Activated CD4-positive, alpha-beta T cell treated with anti-CD3 and anti-CD28 coated beads, Interleukin-2, amount 10 ng/mL, durations not matched to agents 7 days and 5 days (primary cell): ENCODE data around the gene FYCO1. TPM values are rescaled to one million over a fixed set of nuclear protein-coding genes. Genes with fewer than 3 reads are reported as not detected.
"Not testable (repeated sequence)": the region's sequence is repeated elsewhere in the genome, so short reads cannot be mapped to it uniquely, and the experiment has no call there.

Source experiments
- CTCF ChIA-PET: fragments of 350-600 bp; sonication (Branson Sonifier 250); formaldehyde crosslinking; loops from one replicate; lab custom pipeline; 2021; ENCODE audit warnings: antibody characterized with exemption; lab: Charles Lee
- POLR2A ChIA-PET: fragments of 350-600 bp; sonication (Branson Sonifier 250); formaldehyde crosslinking; loops from one replicate; lab custom pipeline; 2021; ENCODE audit warnings: antibody characterized with exemption; lab: Charles Lee
- DNase-seq: peaks from one replicate; pipeline ENCODE4 v3.0.0-alpha.2; 2020
- H3K27ac Mint-ChIP-seq: one replicate; pipeline ENCODE4 v1.8.0; 2021; ENCODE audit warnings: mild to moderate bottlenecking, moderate library complexity, mixed read lengths
- H3K27me3 Mint-ChIP-seq: one replicate; pipeline ENCODE4 v1.8.0; 2021; ENCODE audit warnings: mixed read lengths
- H3K36me3 Mint-ChIP-seq: one replicate; pipeline ENCODE4 v1.8.0; 2021; ENCODE audit warnings: low read depth, mixed read lengths
- H3K4me1 Mint-ChIP-seq: one replicate; pipeline ENCODE4 v1.8.0; 2021; ENCODE audit warnings: mixed read lengths
- H3K4me3 Mint-ChIP-seq: one replicate; pipeline ENCODE4 v1.8.0; 2021; ENCODE audit warnings: mild to moderate bottlenecking, moderate library complexity, mixed read lengths
- H3K9me3 Mint-ChIP-seq: one replicate; pipeline ENCODE4 v1.8.0; 2021; ENCODE audit warnings: mixed read lengths
- total RNA-seq, 2 experiments: library from RNA; stranded (reverse); gene quantifications; one replicate each; pipeline ENCODE4 v1.2.3, GENCODE V29; 2021

FYCO1 gene
- total RNA-seq, 2 experiments from 2014 or later: 15.1 to 15.7 TPM

DNA sequence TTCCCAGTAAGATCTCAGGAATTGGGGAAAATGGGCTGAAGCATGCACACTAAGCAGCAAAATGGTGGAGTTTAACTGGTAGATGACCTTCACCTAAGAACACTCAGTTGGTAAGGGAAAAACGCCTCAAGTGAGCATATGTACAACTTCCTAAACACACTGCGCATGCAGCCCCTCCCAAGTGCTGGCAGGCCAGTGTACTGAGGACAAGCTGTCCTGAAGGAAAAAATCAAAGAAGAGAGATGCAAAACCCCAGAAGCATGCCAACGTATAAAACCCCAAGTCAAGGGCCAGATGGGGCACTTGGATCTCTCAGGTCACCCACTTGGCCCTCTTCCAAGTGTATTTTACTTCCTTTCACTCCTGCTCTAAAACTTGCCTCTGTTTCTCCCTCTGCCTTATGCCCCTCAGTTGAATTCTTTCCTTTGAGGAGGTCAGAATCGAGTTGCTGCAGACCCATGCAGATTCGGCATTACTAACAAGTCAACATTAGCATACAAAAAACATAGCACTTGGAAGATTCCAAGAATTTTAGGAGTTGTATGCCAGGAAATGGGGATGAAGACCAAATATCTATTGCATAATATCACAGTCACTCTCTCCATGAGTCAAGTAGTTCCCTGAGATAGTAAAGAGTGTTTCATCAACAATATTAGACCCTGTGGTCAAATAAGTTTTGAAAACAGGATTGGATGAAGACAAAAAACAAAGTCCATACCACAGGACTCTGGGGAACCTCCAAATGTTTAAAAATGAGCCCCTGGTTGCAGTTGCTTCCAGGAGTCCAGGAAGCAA lies 10.8 kb upstream of the FYCO1 start:
- ChIA-PET CTCF (interaction anchor here (1.3 to 1.4 kb wide), 2 partner anchors 10 to 25 kb away, joined by 3 to 5 read pairs; partner anchors contain the start of gene FYCO1), POLR2A (no interaction called here)
- no peak for DNase-seq
- H3K27me3 Mint-ChIP-seq: peaks cover 12% of the 10 kb centered on the region
- no peaks in the 10 kb centered on the region for H3K9me3 Mint-ChIP-seq
- H3K4me3 Mint-ChIP-seq: no peak overlapping the region
- peaks cover 8% of the 10 kb centered on the region for H3K4me1 Mint-ChIP-seq
- H3K36me3 Mint-ChIP-seq: peaks cover 2% of the 10 kb centered on the region
- H3K27ac Mint-ChIP-seq: no peak overlapping the region

DNA sequence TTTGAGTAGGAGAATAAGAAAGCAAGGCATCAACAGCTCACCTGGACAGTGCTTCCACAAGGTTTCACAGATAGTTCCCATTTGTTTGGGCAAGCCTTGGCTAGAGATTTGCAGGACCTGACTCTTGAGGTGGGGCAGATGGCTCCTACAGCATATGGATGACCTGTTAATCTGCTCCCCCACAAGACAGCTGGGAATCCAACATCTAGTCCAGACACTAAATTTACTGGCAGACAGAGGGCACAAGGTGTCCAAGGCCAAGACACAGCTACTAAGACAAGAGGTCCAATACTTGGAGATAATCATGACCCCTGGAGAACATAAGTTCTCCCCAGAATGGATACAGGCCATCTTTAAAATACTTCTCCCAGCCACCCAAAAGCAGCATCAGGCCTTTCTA lies 8.1 kb upstream of the FYCO1 start:
- DNase-seq, POLR2A ChIA-PET, H3K4me3 Mint-ChIP-seq, H3K4me1 Mint-ChIP-seq, H3K9me3 Mint-ChIP-seq, H3K36me3 Mint-ChIP-seq, H3K27ac Mint-ChIP-seq: not testable (repeated sequence)
- CTCF ChIA-PET: interaction anchor here (2.2 kb wide), 1 partner anchor 14 kb away, joined by 7 read pairs; no protein-coding TSS in a partner anchor
- peaks cover 13% of the 10 kb centered on the region for H3K27me3 Mint-ChIP-seq

DNA sequence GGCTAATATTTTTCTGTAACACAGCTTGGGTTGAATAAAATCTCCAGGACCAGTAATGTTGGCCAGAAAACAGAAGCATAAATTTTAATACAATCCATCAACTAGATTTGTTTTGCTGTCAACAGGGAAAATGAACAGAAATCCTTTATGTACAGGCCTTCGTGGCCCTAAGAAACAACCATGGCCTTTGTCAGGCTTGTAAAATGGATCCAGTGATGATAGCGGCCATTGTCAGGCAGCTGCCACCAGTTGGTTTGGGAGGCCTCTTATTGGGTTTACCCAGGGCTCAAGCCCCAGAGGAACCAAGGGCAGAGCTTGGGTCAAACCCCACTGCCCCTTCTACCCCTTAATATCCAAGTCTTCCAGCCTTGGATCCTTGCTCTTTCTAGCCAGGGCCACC lies 5.6 kb upstream of the FYCO1 start:
- CTCF ChIA-PET: no interaction called here
- H3K36me3 Mint-ChIP-seq: peaks cover 4% of the 10 kb centered on the region
- POLR2A ChIA-PET: no interaction called here
- H3K4me1 Mint-ChIP-seq: peaks cover 8% of the 10 kb centered on the region
- DNase-seq: no peak
- H3K9me3 Mint-ChIP-seq: peaks cover 3% of the 10 kb centered on the region
- H3K4me3 Mint-ChIP-seq: no peak overlapping the region
- no peak overlapping the region for H3K27ac Mint-ChIP-seq
- peaks cover 10% of the 10 kb centered on the region for H3K27me3 Mint-ChIP-seq

- CTCF ChIA-PET: interaction anchor here (1.7 to 5.9 kb wide), 2 partner anchors 14 to 15 kb away, joined by 6 to 45 read pairs; no protein-coding TSS in a partner anchor
- DNase-seq: no peak
- peaks cover 31% of the 10 kb centered on the region for H3K4me1 Mint-ChIP-seq
- H3K4me3 Mint-ChIP-seq: no peak overlapping the region
- H3K27ac Mint-ChIP-seq: no peak overlapping the region
- peaks cover 7% of the 10 kb centered on the region for H3K27me3 Mint-ChIP-seq
- peaks cover 5% of the 10 kb centered on the region for H3K9me3 Mint-ChIP-seq
- peaks cover 11% of the 10 kb centered on the region for H3K36me3 Mint-ChIP-seq
- POLR2A ChIA-PET: no interaction called here
These were observed 2.3 kb upstream of the FYCO1 start for GRCh38 chr3:45997942-45998341.

- H3K9me3 Mint-ChIP-seq, H3K27me3 Mint-ChIP-seq, H3K4me3 Mint-ChIP-seq, H3K27ac Mint-ChIP-seq, DNase-seq, POLR2A ChIA-PET: not testable (repeated sequence)
- Mint-ChIP-seq H3K36me3 (peaks cover 15% of the 10 kb centered on the region), H3K4me1 (peaks cover 36% of the 10 kb centered on the region)
- CTCF ChIA-PET: interaction anchor here (5.9 kb wide), 1 partner anchor 15 kb away, joined by 45 read pairs; no protein-coding TSS in a partner anchor
These were observed 1.9 kb upstream of the FYCO1 start for GRCh38 chr3:45997499-45997898.

- ChIA-PET CTCF (interaction anchor here (0.5 to 5.9 kb wide), 12 partner anchors 11 to 374 kb away, joined by 3 to 45 read pairs (median 6); no protein-coding TSS in a partner anchor), POLR2A (no interaction called here)
- H3K4me1 Mint-ChIP-seq: peaks cover 58% of the 10 kb centered on the region
- H3K9me3 Mint-ChIP-seq: peaks cover 5% of the 10 kb centered on the region
- H3K27me3 Mint-ChIP-seq: peaks cover 3% of the 10 kb centered on the region
- H3K27ac Mint-ChIP-seq: peak overlapping the region; percentile 95
- peak overlapping the region; percentile 83 for H3K4me3 Mint-ChIP-seq
- peaks cover 30% of the 10 kb centered on the region for H3K36me3 Mint-ChIP-seq
- peak; percentile 47 for DNase-seq
These were observed 997 bp downstream of the FYCO1 start for GRCh38 chr3:45994419-45995235.

DNA sequence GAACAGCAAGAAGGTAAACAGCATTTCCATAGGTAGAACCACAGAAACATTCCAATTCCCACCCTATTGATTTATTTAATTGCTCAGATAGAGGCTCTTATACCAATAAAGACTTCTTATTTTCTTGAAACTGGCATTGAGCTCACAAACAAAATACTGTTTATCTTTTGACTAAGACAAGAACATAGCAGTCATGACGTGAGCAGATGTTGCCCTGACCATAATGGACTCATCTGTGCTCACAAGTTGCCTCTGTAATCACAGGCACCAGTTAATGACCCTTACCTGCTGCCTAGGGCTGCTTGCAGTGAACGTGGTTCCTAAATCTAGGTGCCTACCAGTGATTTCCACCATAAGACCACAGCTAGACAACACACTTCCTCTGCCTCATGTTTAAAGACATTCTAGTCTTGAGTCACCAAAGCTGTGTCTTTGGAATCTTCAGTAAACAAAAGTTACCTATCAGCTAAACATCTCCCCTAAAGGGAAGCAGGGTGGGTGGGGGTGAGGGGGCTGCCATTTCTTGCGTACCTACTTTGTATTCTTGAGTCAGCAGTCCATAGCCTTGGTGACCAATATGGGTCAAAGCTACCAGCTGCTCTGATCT lies 2.1 kb downstream of the FYCO1 start:
- ChIA-PET POLR2A (interaction anchor here (0.8 kb wide), 1 partner anchor 50 kb away, joined by 4 read pairs; the partner anchor contains the start of gene CXCR6), CTCF (interaction anchor here (0.5 to 5.9 kb wide), 7 partner anchors 11 to 375 kb away, joined by 3 to 45 read pairs (median 8); no protein-coding TSS in a partner anchor)
- Mint-ChIP-seq H3K9me3 (peaks cover 5% of the 10 kb centered on the region), H3K27me3 (peaks cover 3% of the 10 kb centered on the region), H3K4me3 (peak overlapping the region; percentile 28), H3K4me1 (peaks cover 65% of the 10 kb centered on the region), H3K36me3 (peaks cover 32% of the 10 kb centered on the region), H3K27ac (peak overlapping the region; percentile 73)
- DNase-seq: peak; percentile 43

GRCh38 chr3:45992821-45993221 lies 2.8 kb downstream of the FYCO1 start:
- CTCF ChIA-PET: interaction anchor here (0.6 to 5.9 kb wide), 5 partner anchors 10 to 76 kb away, joined by 3 to 45 read pairs (median 8); no protein-coding TSS in a partner anchor
- DNase-seq: no peak

DNA sequence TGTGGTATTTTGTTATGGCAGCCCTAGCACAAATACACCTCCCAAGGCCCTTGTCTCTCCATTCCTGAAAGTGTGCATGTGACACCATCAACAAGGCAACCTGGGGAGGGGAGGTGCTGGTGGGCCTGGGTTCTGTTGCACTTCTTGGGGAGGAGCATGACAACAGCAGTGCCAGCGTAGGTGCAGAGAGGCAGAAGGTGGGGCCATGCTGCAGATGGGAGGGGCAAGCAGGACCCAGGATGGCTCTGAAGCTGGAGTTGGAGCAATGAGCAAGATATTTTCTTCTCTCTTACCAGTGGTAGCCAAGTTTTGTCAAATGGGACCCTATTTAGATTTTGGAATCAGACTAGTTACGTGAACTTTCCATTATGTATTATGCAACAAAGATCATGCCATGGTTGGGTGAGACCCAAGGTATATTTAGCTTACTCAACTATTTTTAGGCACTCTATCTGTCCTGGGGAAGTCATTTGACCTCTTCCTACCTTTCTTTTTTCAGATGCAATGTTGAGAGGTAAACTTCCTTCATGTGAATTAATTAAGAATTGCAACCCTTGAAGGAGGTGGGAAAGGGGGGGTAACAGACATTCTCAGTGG lies 3.4 kb downstream of the FYCO1 start:
- Mint-ChIP-seq H3K4me1 (peaks cover 73% of the 10 kb centered on the region), H3K36me3 (peaks cover 33% of the 10 kb centered on the region), H3K27ac (no peak overlapping the region), H3K4me3 (no peak overlapping the region), H3K27me3 (no peaks in the 10 kb centered on the region), H3K9me3 (peaks cover 5% of the 10 kb centered on the region)
- DNase-seq: no peak
- POLR2A ChIA-PET: no interaction called here
- CTCF ChIA-PET: interaction anchor here (0.6 to 5.9 kb wide), 3 partner anchors 10 to 77 kb away, joined by 3 to 45 read pairs (median 21); no protein-coding TSS in a partner anchor

More at GRCh38 chr3:45992821-45993221, 2.8 kb downstream of the FYCO1 start:
- peaks cover 69% of the 10 kb centered on the region for H3K4me1 Mint-ChIP-seq
- POLR2A ChIA-PET: no interaction called here
- peaks cover 5% of the 10 kb centered on the region for H3K9me3 Mint-ChIP-seq
- H3K27me3 Mint-ChIP-seq: no peaks in the 10 kb centered on the region
- H3K4me3 Mint-ChIP-seq: peak overlapping the region; percentile 28
- H3K36me3 Mint-ChIP-seq: peaks cover 33% of the 10 kb centered on the region
- H3K27ac Mint-ChIP-seq: peak overlapping the region; percentile 73

DNA sequence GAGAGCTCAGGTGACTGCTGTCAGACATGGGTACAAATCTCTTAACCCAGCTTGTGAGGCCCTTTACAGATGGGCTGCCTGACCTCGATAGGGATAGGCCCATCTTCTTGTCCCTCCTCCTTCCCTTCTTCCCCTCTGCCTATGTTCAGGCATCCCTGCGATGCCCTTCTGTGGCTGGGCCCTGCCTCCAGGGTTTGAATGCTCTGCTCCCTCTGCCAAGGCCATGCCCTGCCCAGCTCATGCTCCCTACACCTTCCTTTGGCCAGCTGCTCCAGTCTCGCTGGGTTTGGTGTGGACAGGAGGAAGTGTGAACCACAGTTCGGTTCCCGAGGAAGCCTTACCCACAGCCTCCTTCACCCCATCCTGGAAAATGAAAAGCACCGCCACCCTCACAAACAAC lies 4.3 kb downstream of the FYCO1 start:
- Mint-ChIP-seq H3K36me3 (peaks cover 37% of the 10 kb centered on the region), H3K27me3 (no peaks in the 10 kb centered on the region), H3K4me3 (no peak overlapping the region), H3K9me3 (peaks cover 4% of the 10 kb centered on the region), H3K27ac (peak overlapping the region; percentile 38), H3K4me1 (peaks cover 72% of the 10 kb centered on the region)
- POLR2A ChIA-PET: no interaction called here
- CTCF ChIA-PET: interaction anchor here (0.7 to 1.0 kb wide), 3 partner anchors 12 to 26 kb away, joined by 3 to 6 read pairs (median 3); no protein-coding TSS in a partner anchor
- DNase-seq: no peak

DNA sequence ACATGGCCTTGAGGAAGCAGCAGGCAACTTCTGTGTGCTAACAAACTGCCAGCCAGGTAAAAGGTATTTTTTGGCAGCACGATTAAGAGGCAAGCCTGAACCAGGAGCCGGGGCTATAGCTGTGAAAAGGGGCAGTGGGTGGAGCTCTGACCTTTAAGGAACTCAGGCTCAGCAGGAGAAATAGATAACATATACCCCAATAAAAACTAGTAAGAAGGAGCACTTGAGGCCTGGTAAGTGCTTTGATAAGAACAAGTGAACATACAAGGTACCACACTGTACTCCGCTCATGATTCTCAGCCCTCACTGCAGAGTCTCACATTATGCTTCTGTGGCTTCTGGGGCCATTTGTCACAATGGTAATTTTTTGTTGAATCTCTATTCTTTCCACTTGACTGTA lies 5.4 kb downstream of the FYCO1 start:
- CTCF ChIA-PET: interaction anchor here (0.6 kb wide), 1 partner anchor 8 kb away, joined by 3 read pairs; no protein-coding TSS in a partner anchor
- H3K27ac Mint-ChIP-seq: no peak overlapping the region
- no peak overlapping the region for H3K4me3 Mint-ChIP-seq
- peaks cover 65% of the 10 kb centered on the region for H3K4me1 Mint-ChIP-seq
- peaks cover 38% of the 10 kb centered on the region for H3K36me3 Mint-ChIP-seq
- no peaks in the 10 kb centered on the region for H3K27me3 Mint-ChIP-seq
- no peak for DNase-seq
- peaks cover 2% of the 10 kb centered on the region for H3K9me3 Mint-ChIP-seq
- POLR2A ChIA-PET: no interaction called here

DNA sequence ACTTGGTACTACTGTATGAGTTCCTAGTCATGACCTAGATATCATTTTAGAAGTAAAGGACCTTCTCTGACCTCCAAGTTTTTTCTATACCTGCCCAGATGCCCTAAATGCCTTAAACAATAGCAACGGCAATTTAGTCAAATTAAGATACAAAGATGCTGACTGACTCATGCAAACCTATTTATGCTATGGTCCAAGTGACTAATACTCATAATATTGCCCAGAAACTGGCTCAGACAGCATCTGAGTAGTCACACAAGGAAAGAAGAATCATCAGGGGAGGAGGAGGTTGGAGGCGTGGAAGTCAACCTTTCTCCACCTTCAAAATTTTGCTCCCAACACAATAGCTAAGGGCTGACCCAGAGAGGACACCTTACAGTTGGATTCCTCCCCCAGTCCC lies 6.8 kb downstream of the FYCO1 start:
- peaks cover 2% of the 10 kb centered on the region for H3K9me3 Mint-ChIP-seq
- CTCF ChIA-PET: interaction anchor here (1.2 kb wide), 1 partner anchor 10 kb away, joined by 3 read pairs; no protein-coding TSS in a partner anchor
- H3K4me1 Mint-ChIP-seq: peaks cover 63% of the 10 kb centered on the region
- DNase-seq: no peak
- POLR2A ChIA-PET: no interaction called here
- H3K27me3 Mint-ChIP-seq: no peaks in the 10 kb centered on the region
- H3K4me3 Mint-ChIP-seq: no peak overlapping the region
- H3K36me3 Mint-ChIP-seq: peaks cover 52% of the 10 kb centered on the region
- H3K27ac Mint-ChIP-seq: no peak overlapping the region
